Lower lobe of right lung (tissue), 2 donors: Measurements from ENCODE around the gene TENM4. TPM values are rescaled to one million over a fixed set of nuclear protein-coding genes. Genes with fewer than 3 reads are reported as not detected.

Experiments used
- ATAC-seq, 2 donors: fragments of 200-7000 bp; cut with Tn5 transposase; one replicate each; pipeline ENCODE4 v1.9.1; 2020 to 2022; ENCODE audit warnings: mild to moderate bottlenecking in 2 of 2, moderate library complexity in 2 of 2
- DNase-seq: peaks from one replicate; pipeline ENCODE4 v3.0.0-alpha.2; 2020
- H3K27ac ChIP-seq: fragments of 200-600 bp; one replicate; pipeline ENCODE4 v1.8.0; 2022
- H3K27me3 ChIP-seq: fragments of 200-600 bp; one replicate; pipeline ENCODE4 v1.8.0; 2022; ENCODE audit warnings: low read depth
- H3K36me3 ChIP-seq: fragments of 200-600 bp; one replicate; pipeline ENCODE4 v1.8.0; 2022; ENCODE audit warnings: mild to moderate bottlenecking
- H3K4me1 ChIP-seq: fragments of 200-600 bp; one replicate; pipeline ENCODE4 v1.8.0; 2022
- H3K4me3 ChIP-seq: fragments of 200-600 bp; one replicate; pipeline ENCODE4 v1.8.0; 2022; ENCODE audit warnings: mild to moderate bottlenecking
- H3K9me3 ChIP-seq: fragments of 200-600 bp; one replicate; pipeline ENCODE4 v1.8.0; 2022
- intact Hi-C: fragments of 100-400 bp; cut with DNase I; formaldehyde crosslinking; loops from one replicate; pipeline ENCODE4 v1.11.0; 2022
- total RNA-seq: library from RNA; stranded (reverse); fragmentation: NEBNext Ultra II Directional; extraction: Animal tissue kit (Norgen Biotek cat#: 25700); gene quantifications from one replicate; pipeline ENCODE4 v1.2.1, GENCODE V29; 2021
- TF ChIP-seq, protein P1 (sequence below): fragments of 200-600 bp; IDR thresholded peaks from one replicate; pipeline ENCODE4 v1.8.0; 2022; ENCODE audit warnings: antibody characterized with exemption, mild to moderate bottlenecking
- donor health status: DM: no; HTN: yes; CAD: no; lungs with severe emphysema.

The TENM4 gene
- total RNA-seq, 1 donor from 2014 or later = 1.1 TPM

DNA sequence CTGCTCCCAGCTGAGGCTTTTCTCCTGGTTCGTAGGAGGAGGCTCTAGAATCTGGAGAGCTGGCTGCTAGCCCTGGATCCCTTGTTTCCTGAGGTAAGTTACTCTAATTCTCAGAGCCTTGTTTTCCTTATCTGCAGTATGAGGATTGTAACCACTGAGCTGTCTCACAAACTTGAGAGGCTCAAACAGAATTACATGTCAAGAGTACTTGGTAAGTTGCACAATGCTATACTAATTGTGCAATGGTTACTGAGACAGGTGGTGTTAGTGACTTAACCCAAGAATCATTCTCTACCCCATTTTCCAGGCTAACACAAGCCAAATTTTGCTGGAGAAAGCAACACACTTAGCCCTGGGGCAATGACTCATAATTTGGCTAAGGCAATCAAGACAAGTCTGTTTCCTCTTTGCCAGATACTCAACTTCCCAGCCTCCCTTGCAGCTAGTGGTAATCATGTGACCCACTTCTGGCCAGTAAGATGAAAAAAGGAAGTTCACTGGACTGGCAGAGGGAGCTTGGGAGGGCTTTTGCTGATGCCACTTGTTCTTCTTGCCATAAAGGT, 348.0 kb downstream of the TENM4 start:
- H3K36me3 ChIP-seq = no peaks in the 10 kb centered on the region
- peaks cover 8% of the 10 kb centered on the region for H3K4me1 ChIP-seq
- ATAC-seq (peak; percentile 80 to 87), DNase-seq (no peak)
- no peak overlapping the region for H3K27ac ChIP-seq
- no peaks in the 10 kb centered on the region for H3K9me3 ChIP-seq
- TF ChIP-seq, protein P1, sequence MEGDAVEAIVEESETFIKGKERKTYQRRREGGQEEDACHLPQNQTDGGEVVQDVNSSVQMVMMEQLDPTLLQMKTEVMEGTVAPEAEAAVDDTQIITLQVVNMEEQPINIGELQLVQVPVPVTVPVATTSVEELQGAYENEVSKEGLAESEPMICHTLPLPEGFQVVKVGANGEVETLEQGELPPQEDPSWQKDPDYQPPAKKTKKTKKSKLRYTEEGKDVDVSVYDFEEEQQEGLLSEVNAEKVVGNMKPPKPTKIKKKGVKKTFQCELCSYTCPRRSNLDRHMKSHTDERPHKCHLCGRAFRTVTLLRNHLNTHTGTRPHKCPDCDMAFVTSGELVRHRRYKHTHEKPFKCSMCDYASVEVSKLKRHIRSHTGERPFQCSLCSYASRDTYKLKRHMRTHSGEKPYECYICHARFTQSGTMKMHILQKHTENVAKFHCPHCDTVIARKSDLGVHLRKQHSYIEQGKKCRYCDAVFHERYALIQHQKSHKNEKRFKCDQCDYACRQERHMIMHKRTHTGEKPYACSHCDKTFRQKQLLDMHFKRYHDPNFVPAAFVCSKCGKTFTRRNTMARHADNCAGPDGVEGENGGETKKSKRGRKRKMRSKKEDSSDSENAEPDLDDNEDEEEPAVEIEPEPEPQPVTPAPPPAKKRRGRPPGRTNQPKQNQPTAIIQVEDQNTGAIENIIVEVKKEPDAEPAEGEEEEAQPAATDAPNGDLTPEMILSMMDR = no peak
- no peaks in the 10 kb centered on the region for H3K27me3 ChIP-seq
- intact Hi-C loops = no loop called here
- H3K4me3 ChIP-seq = no peak overlapping the region

DNA sequence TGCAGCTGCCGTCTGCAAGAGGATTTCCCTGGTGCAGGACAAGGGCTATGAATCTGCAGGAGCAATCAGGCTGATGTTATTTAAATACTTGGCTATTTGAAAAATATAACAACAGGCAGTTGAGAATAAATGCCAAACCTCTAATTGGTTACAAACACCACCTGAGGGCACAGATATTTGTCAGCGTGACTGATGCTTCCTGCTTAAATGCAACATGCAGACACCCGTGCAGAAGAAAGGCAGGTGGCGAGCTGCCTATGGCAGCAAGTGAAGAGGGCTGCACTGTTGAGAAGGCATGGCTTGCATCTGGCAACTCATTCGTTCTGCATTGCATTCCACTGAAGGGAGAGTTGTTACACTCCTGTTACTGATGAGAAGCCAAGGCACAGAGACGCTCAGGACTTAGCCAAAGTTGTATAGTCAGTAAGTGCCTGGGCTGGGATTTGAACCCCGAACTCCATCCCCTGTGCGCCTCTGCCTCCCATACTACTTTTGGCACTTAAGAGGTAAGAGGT, 350.6 kb downstream of the TENM4 start:
- Histone ChIP-seq H3K9me3 (no peaks in the 10 kb centered on the region), H3K27me3 (no peaks in the 10 kb centered on the region), H3K4me1 (peaks cover 17% of the 10 kb centered on the region), H3K27ac (no peak overlapping the region), H3K36me3 (no peaks in the 10 kb centered on the region), H3K4me3 (no peak overlapping the region)
- DNase-seq = no peak
- intact Hi-C loops = no loop called here
- TF ChIP-seq, protein P1 = no peak
- ATAC-seq = no peak

DNA sequence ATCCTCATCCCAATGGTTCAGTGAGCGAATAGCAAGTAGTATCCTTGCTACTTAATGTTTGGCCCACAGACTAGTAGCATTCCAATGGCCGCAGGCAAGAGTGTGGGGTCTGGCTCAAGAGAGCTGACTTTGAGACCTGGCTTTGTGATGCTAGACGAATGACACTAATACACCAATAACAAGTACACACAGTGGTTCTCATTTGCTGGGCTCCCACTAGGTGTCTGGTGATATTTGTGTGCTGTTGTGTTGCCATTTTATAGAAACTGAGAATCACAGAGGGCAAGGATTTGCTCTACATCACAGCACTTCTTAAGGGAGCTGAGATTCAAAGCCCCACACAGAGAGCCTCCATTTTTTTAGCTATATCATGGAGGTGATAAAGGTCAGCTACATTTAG, 351.2 kb downstream of the TENM4 start:
- no peak overlapping the region for H3K27ac ChIP-seq
- H3K9me3 ChIP-seq = no peaks in the 10 kb centered on the region
- no peak for ATAC-seq
- intact Hi-C loops = no loop called here
- peaks cover 17% of the 10 kb centered on the region for H3K4me1 ChIP-seq
- TF ChIP-seq, protein P1 = no peak
- H3K27me3 ChIP-seq = no peaks in the 10 kb centered on the region
- no peak overlapping the region for H3K4me3 ChIP-seq
- no peaks in the 10 kb centered on the region for H3K36me3 ChIP-seq
- no peak for DNase-seq

DNA sequence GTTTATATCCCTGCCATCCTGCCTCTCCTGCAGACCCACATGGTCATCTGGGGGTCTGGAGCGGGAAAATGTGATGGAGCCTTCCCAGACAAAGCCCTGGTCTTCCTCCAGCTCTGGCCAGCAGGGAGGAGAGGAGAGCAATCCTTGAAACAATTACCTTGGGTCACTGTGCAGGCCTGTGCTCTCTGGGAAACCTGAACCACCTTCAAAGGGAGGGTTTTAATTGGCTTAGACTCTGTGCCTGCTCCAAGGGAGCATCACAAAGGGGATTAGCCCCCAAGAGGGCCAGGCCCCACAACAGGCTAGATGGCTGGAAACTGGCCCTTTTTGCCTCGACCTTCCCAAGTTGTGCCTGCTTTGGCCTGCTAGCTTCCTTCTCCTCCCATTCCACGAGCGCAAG, 351.9 kb downstream of the TENM4 start:
- ATAC-seq (no peak), DNase-seq (no peak)
- Histone ChIP-seq H3K27ac (no peak overlapping the region), H3K36me3 (no peaks in the 10 kb centered on the region), H3K4me1 (peaks cover 17% of the 10 kb centered on the region), H3K9me3 (no peaks in the 10 kb centered on the region), H3K27me3 (no peaks in the 10 kb centered on the region), H3K4me3 (no peak overlapping the region)
- TF ChIP-seq, protein P1 = no peak
- intact Hi-C loops = no loop called here

DNA sequence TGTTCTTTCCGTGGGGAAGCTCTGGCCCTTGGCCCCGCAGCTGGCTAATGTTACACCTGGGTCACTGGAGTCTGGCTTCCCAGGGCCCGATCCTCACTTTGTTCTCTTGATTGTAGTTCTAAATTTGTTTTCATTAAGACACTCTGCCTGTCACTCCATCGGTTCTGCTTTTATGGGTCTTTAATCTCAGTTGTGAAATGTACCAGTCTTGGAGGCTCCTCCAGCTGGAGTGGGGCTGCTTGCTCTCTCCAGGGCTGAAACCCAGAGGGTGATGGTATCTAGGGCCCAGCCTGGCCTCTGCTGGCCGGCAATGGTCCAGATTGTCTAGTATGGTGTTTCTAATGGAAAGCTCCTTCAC, 352.9 kb downstream of the TENM4 start:
- ATAC-seq (no peak), DNase-seq (no peak)
- TF ChIP-seq, protein P1 = no peak
- H3K27me3 ChIP-seq = no peaks in the 10 kb centered on the region
- no peaks in the 10 kb centered on the region for H3K36me3 ChIP-seq
- peaks cover 17% of the 10 kb centered on the region for H3K4me1 ChIP-seq
- H3K9me3 ChIP-seq = no peaks in the 10 kb centered on the region
- intact Hi-C loops = no loop called here
- H3K4me3 ChIP-seq = no peak overlapping the region
- H3K27ac ChIP-seq = no peak overlapping the region
